Measurements from ENCODE around the gene TXNRD1.

The TXNRD1 gene

GRCh38 chr12:104304261-104305009 is 88.9 kb downstream of the TXNRD1 start (continued):
- TF ChIP-seq ZNF473 (tag by site-specific recombination; IDR thresholded peaks at IDR 0.05) (no peak), ZBTB11 (tag by site-specific recombination; conservative IDR thresholded peaks at IDR 0.05; ENCODE audit: low read depth) (no peak), ZNF571 (tag by site-specific recombination; IDR thresholded peaks at IDR 0.05) (no peak), ZNF426 (tag by site-specific recombination; IDR thresholded peaks at IDR 0.05) (no peak), SCRT2 (tag by site-specific recombination; IDR thresholded peaks at IDR 0.05) (no peak), TSHZ1 (tag by site-specific recombination; IDR thresholded peaks at IDR 0.05; ENCODE audit: borderline replicate concordance) (no peak), GLIS2 (tag by site-specific recombination; IDR thresholded peaks at IDR 0.05) (no peak), ZNF837 (tag by site-specific recombination; IDR thresholded peaks at IDR 0.05) (no peak), REST (tag by site-specific recombination; IDR thresholded peaks at IDR 0.05) (no peak)

GRCh38 chr12:104305349-104305748 is 89.8 kb downstream of the TXNRD1 start:
- Histone ChIP-seq H3K9me3 (ENCODE audit: control insufficient read depth, insufficient read depth, low read depth, low read length) (no peaks in the 10 kb centered on the region), H3K36me3 (ENCODE audit: control insufficient read depth in 2 of 2, insufficient read depth in 1 of 2, low read length in 2 of 2) (peaks cover 3 to 23% of the 10 kb centered on the region in 2 experiments; a peak in 2 of 3 replicates), H3K4me1 (ENCODE audit: control insufficient read depth, insufficient read depth, low read length) (no peaks in the 10 kb centered on the region; the same call in 1 of the 2 replicates), H3K27ac (ENCODE audit: extremely low read depth, low read depth, low read length) (no peak overlapping the region), H3K4me3 (ENCODE audit: low read depth, low read length) (no peak overlapping the region)
- POLR2A ChIA-PET: no interaction called here
- CTCF ChIA-PET: no interaction called here
- TF ChIP-seq ZNF366 (tag by site-specific recombination; conservative IDR thresholded peaks at IDR 0.05) (no peak), ZBTB1 (tag by site-specific recombination; IDR thresholded peaks at IDR 0.05) (no peak), EGR2 (tag by site-specific recombination; IDR thresholded peaks at IDR 0.05; ENCODE audit: low read depth) (no peak), ZNF544 (tag by site-specific recombination; IDR thresholded peaks at IDR 0.05) (no peak), ZNF404 (tag by site-specific recombination; IDR thresholded peaks at IDR 0.05) (no peak), ZSCAN5A (tag by site-specific recombination; IDR thresholded peaks at IDR 0.05) (no peak), SCRT2 (tag by site-specific recombination; IDR thresholded peaks at IDR 0.05) (no peak), ZNF426 (tag by site-specific recombination; IDR thresholded peaks at IDR 0.05) (no peak), CTCF (tag by site-specific recombination; IDR thresholded peaks at IDR 0.05) (no peak), ZBTB21 (tag by site-specific recombination; IDR thresholded peaks at IDR 0.05) (no peak), ELK4 (IDR thresholded peaks at IDR 0.05; ENCODE audit: borderline replicate concordance, low read depth, low read length) (no peak), ZBTB48 (tag by site-specific recombination; IDR thresholded peaks at IDR 0.05) (no peak), ZNF768 (tag by site-specific recombination; IDR thresholded peaks at IDR 0.05) (no peak), ZNF302 (tag by site-specific recombination; IDR thresholded peaks at IDR 0.05; ENCODE audit: low read depth) (no peak)
